CD4-positive, alpha-beta T cell treated with Interleukin-15 for 4 hours (primary cell): ENCODE measurements around the gene TMEM86A.
"Not testable (repeated sequence)": the region's sequence is repeated elsewhere in the genome, so short reads cannot be mapped to it uniquely, and the experiment has no call there.

ENCODE experiments used
- DNase-seq: peaks from one replicate; pipeline ENCODE4 v3.0.0-alpha.2; 2020; ENCODE audit warnings: low spot score

Gene TMEM86A, protein sequence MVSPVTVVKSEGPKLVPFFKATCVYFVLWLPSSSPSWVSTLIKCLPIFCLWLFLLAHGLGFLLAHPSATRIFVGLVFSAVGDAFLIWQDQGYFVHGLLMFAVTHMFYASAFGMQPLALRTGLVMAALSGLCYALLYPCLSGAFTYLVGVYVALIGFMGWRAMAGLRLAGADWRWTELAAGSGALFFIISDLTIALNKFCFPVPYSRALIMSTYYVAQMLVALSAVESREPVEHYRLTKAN

DNA sequence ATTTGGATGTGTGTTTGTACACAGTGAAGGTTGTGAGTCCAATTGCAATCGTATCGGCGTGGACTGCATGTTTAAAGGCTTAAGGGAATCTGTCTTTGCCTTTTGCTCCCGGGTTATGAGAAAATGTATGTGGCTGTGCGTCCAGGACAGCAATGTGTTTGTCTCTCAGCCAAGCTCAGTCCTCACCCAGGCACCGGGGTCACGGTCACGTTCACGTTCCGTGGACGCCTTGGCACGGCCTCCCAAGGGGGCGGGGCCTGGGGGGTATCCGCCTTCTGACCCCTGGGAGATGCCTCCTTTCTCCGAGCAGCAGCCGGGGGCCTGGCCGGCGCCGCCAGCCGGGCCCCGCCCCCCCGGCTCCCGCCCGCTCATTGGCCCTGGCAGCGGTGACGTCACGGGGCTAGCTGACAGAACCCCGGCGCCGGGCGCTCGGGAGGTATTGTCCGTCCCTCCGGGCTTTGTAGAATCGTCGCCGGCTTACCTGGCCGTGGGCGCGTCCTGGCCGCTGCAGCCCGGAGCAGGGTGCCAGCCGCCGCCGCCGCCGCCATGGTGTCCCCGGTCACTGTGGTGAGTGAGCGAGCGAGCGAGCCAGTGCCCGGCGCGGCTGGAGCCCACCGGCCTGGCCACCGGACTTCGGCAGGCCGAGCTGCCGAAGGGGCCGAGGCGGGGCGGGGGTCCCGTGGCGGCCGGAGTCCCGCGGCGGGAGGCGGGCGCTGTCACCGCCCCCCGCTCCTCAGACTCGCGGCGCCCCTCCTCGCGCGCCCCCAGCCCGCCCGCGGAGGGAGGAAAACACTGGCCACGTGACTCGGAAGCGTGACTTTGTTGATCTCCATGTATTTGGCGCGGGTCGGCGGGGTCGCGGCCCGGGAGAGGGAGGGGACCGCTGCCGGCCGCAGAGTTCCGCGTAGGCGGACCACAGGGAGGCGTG lies at the start of gene TMEM86A:
Gene TMEM86A (plus strand): TSS at position 439 of the 928 bp plus-strand sequence. CDS start 108 bp downstream, at position 547.
- peak; percentile 92 for DNase-seq

DNA sequence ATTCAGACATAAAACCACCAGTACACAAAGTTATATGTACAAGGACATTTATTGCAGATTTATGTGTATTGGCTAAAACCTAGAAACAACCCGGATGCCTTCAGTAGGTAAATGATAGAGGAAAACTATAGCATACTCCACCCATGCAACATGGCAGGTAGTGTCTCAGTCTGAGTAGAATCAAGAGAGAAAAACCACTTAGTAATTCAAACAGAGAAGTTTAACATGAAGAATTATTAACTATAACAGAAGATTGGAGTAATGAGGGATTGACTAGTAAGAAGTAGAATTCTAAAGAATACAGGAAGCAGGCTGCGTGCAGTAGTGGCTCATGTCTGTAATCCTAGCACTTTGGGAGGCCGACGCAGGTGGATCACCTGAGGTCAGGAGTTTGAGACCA lies 48.2 kb upstream of the TMEM86A start:
- no peak for DNase-seq

DNA sequence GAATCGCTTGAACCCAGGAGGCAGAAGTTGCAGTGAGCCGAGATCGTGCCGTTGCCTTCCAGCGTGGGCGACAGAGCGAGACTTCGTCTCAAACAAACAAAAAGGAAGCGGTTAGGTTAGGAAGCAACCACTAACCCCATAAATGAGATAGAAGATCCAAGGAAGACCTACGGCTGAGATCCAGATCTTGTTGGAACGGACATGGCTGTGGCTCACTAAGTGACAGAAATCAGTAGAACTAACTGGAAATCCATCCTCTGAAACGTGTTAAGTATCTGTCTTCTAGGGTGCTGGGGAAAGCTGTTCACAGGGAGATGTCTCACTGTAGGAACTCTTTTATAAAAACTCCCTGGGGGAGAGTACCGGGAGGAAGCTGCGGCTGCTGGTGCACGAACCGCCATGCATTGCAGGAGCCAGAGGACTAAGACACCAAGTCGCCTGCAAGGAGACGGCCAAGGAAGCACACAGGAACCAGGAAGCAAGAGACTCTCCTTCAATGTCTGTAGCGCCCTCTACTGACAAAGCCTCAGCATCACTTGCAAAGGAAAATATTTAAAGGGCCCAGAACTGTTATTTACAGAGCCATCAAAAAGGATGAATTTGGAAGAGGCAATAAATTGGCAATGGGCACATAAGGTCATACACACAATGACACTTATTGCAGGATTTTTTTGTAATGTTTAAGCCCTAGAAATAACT lies 47.6 kb upstream of the TMEM86A start:
- peak; percentile 61 for DNase-seq

DNA sequence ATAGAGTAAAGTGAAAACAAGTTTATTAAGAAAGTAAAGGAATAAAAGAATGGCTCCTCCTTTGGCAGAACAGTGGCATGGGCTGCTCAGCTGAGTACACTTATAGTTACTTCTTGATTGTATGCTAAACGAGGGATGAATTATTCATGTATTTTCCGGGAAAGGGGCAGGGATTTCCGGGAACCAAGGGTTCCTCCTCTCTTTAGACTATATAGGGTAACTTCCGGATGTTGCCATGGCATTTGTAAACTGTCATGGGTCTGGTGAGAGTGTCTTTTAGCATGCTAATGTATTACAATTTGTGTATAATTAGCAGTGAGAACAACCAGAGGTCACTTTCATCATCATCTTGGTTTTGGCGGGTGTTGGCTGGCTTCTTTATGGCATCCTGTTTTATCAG lies 40.9 kb upstream of the TMEM86A start:
- DNase-seq, result no peak

DNA sequence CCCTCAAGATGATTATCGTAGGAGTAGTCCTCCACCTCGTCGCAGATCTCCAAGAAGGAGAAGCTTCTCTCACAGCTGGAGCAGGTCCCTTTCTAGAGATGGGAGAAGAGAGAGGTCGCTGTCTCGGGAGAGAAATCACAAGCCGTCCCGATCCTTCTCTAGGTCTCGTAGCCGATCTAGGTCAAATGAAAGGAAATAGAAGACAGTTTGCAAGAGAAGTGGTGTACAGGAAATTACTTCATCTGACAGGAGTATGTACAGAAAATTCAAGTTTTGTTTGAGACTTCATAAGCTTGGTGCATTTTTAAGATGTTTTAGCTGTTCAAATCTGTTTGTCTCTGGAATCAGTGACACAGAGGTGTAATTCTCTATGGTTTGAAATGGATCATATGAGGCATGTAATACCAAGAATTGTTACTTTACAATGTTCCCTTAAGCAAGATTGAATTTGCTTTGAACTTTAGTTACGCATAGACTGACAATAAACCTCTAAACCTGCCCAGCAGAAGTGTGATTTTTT lies 33.2 kb upstream of the TMEM86A start:
- DNase-seq, result peak; percentile 10

DNA sequence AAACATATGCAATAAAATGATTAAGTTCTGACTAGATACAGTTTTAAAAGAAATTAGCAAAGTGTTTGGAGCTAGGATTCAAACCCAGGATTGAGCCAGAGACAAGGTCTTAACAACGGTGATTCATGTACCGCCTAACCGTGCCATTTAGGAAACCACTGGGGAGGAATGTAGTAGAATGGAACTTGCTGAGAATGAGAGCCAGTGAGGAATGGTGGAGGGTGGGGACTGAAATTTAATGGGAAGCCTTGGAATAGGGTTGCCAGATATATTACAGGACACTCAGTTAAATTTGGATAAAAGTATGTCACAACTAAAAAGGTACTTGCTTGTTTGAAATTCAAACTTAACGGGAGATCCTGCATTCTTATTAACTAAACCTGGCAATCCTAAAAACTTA lies 30.4 kb upstream of the TMEM86A start:
- DNase-seq, result no peak

DNA sequence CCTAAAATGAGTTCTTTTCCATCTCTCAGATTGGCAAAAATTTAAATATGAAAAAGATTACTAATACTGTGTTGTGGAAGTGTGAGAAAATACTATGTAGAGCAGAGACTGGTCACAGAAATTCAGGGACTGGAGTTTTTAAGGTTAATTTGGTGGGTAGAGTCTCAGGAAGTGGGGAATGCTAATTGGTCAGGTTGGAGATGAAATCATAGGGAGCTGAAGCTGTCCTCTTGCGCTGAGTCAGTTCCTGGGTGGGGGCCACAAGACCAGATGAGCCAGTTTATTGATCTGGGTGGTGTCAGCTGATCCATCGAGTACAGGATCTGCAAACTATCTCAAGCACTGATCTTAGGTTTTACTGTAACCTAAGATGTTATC lies 29.4 kb upstream of the TMEM86A start:
- DNase-seq, result peak; percentile 52

DNA sequence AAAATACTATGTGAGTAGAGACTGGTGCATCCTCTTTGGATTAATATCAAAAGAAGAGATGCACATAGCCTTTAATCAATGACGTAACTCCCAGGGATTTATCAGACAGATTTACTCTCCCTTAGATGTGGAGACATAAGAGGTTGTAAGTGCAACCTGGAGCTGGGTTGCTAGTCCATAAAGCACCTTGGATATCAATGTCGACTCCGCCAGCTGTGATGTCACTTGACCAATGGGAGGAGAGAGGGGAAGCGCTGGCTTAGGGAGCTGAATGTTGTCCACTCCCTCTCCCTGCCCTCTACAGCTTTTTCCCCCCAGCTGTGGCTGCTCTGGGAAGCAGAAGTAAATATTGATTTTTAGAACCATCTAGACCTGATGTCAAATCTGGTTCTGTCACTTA lies 28.9 kb upstream of the TMEM86A start:
- DNase-seq, result no peak

DNA sequence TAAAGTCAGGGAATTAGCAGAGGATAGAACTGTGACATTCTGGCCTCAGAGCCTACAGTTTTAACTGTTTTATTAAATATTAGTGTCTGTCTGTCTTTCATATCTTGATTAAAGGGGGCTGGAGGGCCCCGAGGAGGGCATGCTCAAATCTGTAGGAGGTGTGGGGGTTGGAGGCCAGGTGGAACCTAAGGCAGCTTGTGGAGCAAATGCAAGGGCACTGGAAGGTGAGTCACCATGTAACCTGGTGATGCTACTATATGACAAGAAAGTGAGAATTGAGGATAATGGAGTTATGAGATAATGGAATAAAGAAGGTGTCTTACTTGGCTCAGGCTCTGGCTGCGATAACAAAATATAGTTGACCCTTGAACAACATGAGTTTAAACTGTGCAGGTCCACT lies 27.3 kb upstream of the TMEM86A start:
- no peak for DNase-seq

DNA sequence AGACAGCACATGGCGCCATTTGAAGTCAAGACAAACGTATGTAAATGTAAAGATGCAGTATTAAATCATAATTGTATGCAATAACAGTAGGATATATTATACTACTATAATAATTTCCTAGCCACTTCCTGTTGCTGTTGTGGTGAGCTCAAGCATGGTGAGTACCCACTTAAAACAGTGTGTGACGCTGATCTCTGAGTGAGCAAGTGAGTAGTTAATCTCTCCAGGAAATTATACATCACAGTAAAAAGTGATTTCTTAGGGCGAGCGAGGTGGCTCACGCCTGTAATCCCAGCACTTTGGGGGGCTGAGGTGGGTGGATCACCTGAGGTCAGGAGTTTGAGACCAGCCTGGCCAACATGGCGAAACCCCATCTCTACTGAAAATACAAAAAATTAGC lies 26.4 kb upstream of the TMEM86A start:
- peak; percentile 65 for DNase-seq

DNA sequence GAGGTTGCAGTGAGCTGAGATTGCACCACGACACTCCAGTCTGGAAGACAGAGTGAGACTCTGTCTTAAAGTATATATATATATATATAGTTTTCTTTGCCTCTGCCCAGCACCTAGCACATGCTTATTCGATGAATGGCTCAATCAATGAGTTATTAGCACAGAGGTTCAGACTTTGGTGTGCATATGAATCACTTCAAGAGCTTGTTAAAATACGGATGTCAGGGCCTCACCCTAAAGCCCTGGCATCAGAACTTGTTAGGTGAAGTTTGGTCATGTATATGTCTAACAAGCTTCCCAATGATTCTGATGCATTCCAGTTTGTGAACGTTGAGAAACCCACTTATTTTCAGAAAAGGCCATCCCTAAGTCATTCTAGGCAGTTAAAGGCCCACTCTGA lies 21.8 kb upstream of the TMEM86A start:
- no peak for DNase-seq

DNA sequence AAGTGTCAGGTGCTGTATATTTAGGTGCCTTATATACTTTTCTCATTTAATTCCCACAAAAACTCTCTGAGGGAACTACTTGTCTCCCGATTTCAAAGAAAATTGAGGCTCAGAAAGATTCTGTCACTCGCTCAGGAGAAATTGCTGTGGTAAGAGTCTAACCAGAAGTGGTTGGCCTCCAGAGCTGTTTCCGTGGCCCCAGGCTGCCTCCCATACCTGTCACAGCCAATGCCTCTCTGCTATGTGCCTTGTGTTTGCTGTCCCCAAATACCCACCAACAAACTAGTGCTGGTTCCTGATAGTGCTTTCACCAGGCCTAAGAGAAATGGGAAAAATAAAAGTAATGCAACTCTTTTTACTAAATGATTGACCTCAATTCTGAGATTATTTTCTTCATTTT lies 21.0 kb upstream of the TMEM86A start:
- no peak for DNase-seq

DNA sequence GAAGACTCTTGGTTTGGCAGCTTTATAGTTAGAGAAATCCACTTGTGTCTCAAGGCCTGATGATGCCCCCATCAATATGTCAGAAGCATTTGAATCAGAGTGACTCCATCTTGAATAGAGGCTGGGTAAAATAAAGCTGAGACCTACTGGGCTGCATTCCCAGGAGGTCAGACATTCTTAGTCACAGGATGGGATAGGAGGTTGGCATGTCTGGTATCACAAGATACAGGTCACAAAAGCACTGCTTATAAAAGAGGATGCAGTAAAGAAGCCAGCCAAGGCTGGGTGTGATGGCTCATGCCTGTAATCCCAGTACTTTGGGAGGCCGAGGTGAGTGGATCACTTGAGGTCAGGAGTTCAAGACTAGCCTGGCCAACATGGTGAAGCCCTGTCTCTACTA lies 16.6 kb upstream of the TMEM86A start:
- DNase-seq, result not testable (repeated sequence)

DNA sequence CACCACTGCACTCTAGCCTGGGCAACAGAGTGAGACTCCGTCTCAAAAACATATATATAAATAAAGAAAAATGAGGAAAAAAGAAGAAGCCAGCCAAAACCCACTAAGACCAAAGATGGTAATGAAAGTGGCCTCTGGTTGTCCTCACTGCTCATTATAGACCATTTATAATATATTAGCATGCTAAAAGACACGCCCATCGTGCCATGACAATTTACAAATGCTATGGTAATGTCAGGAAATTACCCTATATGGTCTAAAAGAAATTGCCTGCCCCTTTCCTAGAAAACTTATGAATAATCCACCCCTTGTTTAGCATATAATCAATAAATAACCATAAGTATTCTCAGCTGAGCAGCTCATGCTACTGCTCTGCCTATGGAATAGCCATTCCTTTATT lies 16.1 kb upstream of the TMEM86A start:
- DNase-seq, result no peak

DNA sequence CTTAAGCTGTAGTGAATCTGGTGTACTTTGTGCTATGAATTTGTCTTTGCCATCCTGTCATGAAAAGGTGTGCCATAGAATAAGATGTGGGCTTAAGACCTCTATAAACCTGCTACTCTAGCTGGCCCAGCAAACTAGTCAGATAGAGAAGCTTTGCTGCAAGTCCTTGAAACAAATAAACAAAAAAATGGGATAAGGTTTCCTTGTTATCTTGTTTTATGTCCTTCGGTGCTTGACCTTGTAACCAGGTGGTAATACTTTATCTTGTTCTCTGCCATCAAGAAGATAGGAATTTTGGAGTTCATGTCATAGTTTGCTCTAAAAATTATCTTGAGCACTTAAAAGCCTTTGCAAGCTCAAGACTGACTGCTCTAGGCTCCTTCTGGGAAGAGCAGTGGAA lies 14.3 kb upstream of the TMEM86A start:
- DNase-seq, result no peak

DNA sequence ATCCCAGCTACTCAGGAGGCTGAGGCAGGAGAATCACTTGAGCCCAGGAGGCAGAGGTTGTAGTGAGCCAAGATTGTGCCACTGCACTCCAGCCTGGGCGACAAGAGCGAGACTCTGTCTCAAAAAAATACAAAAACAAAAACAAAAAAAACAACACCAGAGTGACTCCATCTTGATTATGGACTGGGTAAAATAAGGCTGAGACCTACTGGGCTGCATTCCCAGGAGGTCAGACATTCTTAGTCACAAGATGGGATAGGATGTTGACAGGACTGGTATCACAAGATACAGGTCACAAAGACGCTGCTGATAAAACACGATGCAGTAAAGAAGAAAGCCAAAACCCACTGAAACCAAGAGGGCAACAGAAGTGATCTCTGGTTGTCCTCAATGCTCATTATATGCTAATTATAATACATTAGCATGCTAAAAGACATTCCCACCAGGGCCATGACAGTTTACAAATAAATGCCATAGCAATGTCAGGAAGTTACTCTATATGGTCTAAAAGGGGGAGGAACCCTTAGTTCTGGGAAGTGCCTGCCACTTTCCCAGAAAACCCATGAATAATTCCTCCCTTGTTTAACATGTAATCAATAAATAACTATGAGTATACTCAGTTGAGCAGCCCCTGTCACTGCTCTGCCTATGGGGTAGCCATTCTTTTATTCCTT lies 7.0 kb upstream of the TMEM86A start:
- DNase-seq, result not testable (repeated sequence)

DNA sequence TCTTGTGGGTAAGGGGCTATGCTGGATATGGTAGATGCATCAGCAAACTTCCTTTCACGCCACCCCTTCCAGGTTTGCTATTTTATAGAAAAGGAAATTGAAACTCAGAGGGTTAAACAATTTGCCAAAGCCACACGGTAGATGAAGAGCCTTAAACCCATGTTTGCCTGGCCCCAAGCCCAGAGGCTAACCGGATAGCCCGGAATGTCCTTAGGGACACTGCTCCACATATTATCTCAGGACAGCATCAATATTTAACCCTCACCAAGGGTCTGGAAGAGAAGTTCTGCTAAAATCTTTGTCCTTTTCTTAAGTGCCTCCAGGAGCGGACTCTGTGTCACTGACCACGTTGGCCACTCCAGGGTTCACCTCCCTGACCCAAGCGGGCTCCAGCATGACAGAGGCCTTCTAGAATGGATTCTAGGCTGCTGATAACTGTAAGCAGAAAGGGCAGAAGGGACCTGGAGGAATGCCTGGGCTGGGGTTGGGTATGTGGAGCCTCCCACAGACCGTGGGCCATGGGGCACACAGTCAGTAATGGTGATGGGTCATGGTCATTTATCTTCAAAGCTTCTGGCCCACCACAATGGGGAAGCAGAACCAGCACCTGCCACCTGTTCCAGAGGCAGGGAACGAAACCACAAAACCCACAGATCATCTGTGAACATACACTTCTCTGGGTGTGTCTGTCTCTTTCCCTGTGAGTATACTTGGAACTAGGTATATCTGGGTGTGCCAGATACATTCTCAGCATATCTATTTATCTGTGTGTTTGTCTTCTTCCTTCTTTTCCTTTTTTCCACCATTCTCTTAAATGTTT lies 5.4 kb upstream of the TMEM86A start:
- DNase-seq, result no peak

DNA sequence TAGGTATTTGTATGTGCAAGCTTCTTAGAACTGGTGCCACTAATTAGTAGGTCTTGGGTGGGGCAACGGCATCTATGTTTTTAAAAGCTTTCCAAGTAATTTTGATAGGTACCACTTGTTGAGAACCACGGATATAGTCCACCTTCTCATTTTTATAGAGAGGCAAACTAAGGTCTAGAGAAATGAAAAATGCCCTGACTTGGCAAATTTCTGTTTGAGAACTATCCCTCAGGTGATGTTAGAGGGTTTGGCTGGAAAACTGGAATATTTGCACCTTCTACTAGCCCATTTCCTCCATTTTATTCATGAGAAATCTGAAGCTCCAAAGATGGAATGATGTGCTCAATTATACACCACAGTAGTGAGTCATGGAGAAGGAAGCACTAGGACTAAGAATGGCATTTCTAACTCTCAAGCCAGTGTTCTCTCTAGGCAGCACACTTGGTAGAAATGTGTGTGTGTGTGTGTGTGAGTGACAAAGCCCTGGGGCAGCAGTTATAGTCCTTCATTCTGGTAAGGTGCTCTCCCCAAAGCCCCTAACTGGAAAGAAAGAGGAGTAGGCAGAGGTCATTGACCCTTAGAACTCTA lies 1.8 kb upstream of the TMEM86A start:
- no peak for DNase-seq

DNA sequence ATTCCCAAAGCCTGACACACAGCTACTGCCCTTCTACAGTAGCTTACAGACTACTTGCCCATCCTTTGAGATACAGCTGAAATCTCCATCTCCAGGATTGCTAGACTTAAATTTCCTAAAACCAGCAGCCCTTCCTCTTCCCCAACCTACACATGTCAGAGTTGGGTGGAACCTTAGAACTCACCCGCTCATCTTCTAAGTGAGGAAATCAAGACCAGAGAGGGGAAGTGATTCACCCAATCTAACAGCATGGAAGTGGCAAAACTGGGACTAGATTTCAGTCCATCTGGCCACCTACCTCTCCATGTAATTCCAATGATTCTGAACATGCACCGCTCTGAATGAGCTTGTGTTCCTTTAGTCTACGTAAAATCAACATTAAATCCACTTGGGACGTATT lies 1.0 kb upstream of the TMEM86A start:
- no peak for DNase-seq

DNA sequence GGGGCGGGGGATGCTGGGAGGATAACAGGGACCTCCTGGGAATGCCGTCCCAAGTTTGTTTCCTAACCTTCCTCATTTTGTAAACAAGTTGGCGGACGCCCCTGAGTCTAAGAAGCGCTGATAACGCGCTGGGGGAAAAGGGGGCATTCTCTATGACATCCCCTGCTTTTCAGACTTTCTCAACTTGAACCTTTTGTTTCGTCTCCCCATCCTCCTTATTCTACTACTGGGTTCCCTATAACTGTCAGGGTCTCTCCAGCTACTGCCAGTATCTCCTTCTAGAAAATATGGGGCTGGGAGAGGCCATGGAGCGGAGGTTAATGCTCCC lies 654 bp downstream of the TMEM86A start:
- DNase-seq, result no peak

DNA sequence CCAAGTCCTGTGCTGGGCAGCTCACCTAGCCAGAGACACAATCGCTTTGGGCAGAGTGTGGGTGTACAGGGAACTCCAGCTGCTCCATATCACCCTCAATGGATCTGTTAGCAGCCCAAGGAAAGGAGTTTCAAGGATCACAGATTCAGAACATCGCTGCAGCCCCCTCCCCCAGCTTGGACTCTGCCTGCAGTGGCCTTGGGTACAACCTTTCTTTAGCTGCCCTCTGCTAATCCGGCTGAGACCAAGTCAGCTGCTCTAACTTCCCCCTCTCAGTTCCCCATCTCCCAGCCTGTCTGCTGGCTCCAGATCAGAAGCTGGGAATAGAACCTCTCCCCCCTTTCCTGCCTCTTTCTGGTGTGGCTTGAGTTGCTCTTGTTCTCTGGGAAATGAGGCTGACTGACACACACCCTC lies 1.3 kb downstream of the TMEM86A start:
- DNase-seq, result no peak
